Activated T-cell treated with anti-CD3 and anti-CD28 coated beads for 4 hours (primary cell): ENCODE measurements around the gene DMAC2.
"Not testable (repeated sequence)": the region's sequence is repeated elsewhere in the genome, so short reads cannot be mapped to it uniquely, and the experiment has no call there.

Source experiments
- DNase-seq: peaks from one replicate; pipeline ENCODE4 v3.0.0-alpha.2; 2020

The DMAC2 gene

GRCh38 chr19:41398050-41398418, 41.7 kb downstream of the DMAC2 start:
- DNase-seq: no peak

DNA sequence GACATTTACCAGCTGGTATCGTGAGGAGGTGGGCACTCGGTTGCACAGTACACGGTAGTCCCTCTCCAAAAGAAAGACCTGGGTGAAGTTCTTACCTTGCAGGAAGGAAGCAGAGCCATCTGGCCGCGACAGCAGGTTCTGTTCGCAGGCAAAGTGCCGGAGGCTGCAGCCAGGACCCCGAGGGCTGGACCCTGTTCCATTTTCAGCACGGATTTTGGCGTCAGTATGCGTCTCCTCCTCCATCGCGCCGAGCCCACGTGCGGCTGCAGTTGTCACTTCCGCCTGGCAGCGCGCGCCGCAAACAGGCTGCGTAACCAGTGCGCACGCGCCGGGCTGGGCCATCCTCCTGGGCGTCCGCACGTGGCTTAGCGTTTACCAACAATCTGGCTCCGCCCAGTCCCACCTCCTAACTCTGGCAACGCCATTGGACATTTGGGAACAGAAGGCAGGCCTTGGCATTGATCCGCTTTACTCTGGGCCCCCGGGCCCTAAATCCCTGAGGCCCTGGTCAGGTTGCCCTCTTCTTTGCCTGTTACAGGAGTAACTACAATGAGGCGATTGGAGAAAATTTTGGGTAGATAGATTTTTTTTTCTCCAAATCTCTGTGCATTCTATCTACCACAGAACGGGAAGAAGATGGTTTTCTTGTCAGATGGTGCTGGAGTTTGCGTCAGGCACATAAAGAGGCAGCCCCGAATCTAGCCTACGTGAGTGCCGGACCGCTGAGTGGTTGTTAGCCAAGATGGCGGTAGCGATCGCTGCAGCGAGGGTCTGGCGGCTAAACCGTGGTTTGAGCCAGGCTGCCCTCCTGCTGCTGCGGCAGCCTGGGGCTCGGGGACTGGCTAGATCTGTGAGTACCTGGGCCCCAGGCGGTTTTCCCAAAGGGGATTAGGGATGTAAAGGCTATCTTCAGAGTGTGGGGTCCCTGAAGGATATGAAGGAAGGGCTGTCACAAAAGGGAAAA, 42.3 kb downstream of the DMAC2 start, which contains the start of the genes BCKDHA and EXOSC5:
BCKDHA (plus strand) TSS at position 733 of the 964 bp plus-strand sequence; CDS start at position 743, 10 bp downstream.
EXOSC5 (minus strand) TSS at position 274 of the 964 bp plus-strand sequence; CDS start at position 243, 31 bp downstream.
- DNase-seq: peak; percentile 97

GRCh38 chr19:41395355-41395754, 44.4 kb downstream of the DMAC2 start:
- no peak for DNase-seq

DNA sequence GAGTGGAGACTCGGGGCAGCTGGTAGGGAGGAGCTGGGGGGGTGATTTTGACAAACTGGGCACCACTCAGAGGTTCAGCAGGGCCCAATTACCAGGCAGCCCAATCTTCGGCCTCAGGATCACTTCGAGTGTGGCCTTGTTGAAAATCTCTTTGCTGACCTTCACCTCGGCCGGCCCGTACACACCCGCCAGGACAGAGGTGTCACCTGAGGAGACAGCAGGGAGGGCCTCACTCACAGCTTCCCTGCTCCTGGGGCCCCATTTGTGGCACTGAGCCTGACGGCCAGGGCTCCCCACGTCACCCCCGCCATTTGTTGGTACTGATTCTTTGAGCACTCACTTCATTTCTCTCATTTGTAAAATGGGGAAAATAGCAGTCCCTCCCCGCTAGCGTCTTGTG, 46.9 kb downstream of the DMAC2 start:
- no peak for DNase-seq

DNA sequence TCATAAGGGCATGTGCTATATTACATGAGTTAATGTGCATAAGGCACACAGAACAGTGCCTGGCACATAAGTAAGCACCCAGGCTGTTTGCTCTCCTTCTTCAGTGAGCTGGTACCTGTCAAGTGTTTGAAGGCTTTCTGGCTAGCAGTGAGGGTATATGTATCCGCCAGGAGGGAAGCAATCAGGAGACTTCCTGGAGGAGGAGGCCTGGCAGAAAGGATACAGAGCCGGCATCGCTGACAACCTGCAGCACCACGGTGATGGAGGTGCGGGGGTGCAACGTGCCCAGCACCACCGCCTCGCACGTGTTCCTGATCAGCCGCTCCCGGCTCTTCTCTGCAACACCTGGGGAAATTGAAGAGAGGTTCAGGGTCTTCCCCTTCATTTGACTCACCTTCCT, 48.1 kb downstream of the DMAC2 start:
- no peak for DNase-seq

DNA sequence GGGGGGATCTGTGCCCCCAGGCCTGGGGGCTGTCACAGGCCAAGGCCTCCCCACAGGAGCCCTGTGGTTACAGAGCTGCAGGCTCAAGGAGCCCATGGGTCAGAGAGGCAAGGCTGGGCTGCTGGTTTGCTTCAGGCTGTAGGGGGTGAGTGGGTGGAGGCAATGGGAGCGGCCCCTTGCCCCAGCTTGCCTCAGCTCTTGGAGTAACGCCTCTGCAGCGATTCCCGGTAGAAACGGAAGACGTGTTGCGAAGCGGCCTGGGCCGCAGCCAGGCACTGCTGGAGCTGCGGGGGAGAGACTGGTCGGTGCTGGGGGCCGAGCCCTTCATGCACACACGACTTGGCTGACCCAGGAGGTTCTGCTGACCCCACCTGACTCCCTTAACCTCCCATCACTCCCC, 53.3 kb downstream of the DMAC2 start:
- DNase-seq: no peak

GRCh38 chr19:41384351-41384750, 55.4 kb downstream of the DMAC2 start:
- DNase-seq: no peak

DNA sequence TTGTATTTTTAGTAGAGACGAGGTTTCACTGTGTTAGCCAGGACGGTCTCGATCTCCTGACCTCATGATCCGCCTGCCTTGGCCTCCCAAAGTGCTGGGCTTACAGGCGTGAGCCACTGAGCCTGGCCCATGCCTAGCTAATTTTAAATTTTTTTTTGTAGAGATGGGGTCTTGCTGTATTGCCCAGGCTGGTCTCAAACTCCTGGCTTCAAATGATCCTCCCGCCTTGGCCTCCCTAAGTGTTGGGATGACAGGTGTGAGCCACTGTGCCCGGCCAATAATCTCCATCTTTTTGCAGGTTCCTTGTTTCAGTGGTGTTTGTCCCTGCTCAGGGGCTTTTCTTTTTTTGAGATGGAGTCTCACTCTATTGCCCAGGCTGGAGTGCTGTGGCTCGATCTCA, 58.2 kb downstream of the DMAC2 start:
- DNase-seq: not testable (repeated sequence)
